SK-N-SH (cell line): ENCODE measurements around the gene GMPR.

Experiments
- CTCF ChIP-seq: fragments of 200-600 bp; sonication (generic); IDR thresholded peaks from 2 replicates; pipeline ENCODE4 v1.6.1; 2017; ENCODE audit warnings: antibody characterized with exemption, mild to moderate bottlenecking, moderate library complexity
- EP300 ChIP-seq, 2 experiments: IDR thresholded peaks; 2 replicates each; pipeline versions ENCODE4 v1.4.0 to v1.6.1; 2012; ENCODE audit warnings: borderline replicate concordance in 1 of 2, low read depth in 1 of 2, low read length in 1 of 2
- EZH2phosphoT487 ChIP-seq: fragments of 200-600 bp; sonication (generic); IDR thresholded peaks from 2 replicates; pipeline ENCODE4 v1.6.1; 2017; ENCODE audit warnings: low read depth, mixed run types, mild to moderate bottlenecking, antibody characterized with exemption, moderate library complexity, borderline replicate concordance
- RFX5 ChIP-seq: IDR thresholded peaks from 2 replicates; pipeline ENCODE4 v1.6.1; 2012; ENCODE audit warnings: mild to moderate bottlenecking, improper control_type of control experiment, low read length
- USF1 ChIP-seq: IDR thresholded peaks from 2 replicates; pipeline ENCODE4 v1.4.0; 2012; ENCODE audit warnings: low read depth, borderline replicate concordance
- ZBTB33 ChIP-seq: IDR thresholded peaks from 2 replicates; pipeline ENCODE4 v1.4.0; 2012; ENCODE audit warnings: low read depth, borderline replicate concordance

DNA sequence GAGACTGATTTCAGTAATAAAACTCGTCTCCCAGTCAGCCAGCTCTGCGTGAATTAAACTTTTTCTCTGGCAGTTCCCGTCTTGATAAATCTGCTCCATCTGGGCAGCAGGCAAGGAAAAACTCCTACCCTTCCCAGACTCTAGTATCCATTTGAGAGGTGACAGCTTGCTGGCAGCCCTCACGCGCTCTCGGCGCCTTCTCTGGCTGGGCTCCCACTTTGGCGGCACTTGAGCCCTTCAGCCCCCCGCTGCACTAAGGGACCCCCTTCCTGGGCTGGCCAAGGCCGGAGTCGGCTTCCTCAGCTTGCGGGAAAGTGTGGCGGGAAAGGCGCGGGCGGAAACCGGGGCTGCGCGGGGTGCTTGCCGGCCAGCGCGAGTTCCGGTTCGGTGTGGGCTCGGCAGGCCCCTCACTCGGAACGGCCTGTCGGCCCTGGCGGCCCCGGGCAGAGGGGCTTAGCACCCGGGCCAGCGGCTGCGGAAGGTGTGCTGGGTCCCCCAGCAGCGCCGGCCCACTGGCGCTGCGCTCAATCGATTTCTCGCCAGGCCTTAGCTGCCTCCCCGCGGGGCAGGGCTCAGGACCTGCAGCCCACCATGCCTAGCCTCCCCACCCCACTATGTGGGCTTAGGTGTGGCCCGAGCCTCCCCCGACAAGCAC, 21.8 kb upstream of the GMPR start:
- no peak for TF ChIP-seq EZH2phosphoT487
- no peak for TF ChIP-seq CTCF
- TF ChIP-seq ZBTB33: no peak
- no peak for TF ChIP-seq USF1
- TF ChIP-seq EP300 (IDR thresholded peaks at IDR 0.05; ENCODE audit: borderline replicate concordance in 1 of 2, low read depth in 1 of 2, low read length in 1 of 2): no peak
- no peak for TF ChIP-seq RFX5
